Right atrium auricular region (tissue), 2 donors: Measurements from ENCODE around the gene PLPP7. TPM values are rescaled to one million over a fixed set of nuclear protein-coding genes. Genes with fewer than 3 reads are reported as not detected.
A peak's percentile ranks its signal among the peaks of the same experiment; 100 is the strongest.

ENCODE experiments used
- DNase-seq: peaks from one replicate; pipeline ENCODE4 v3.0.0-alpha.2; 2019; ENCODE audit warnings: low spot score
- H3K27ac ChIP-seq, 2 donors: fragments of 200-600 bp; sonication (generic); 1 replicate in 1 of 2; 2 replicates in 1 of 2; pipeline ENCODE4 v1.5.1; 2016 to 2019
- H3K27me3 ChIP-seq, 2 donors: fragments of 200-600 bp; sonication (generic); one replicate each; pipeline versions ENCODE4 v1.5.1 to v1.6.0; 2017 to 2019
- H3K36me3 ChIP-seq: fragments of 200-600 bp; sonication (generic); one replicate; pipeline ENCODE4 v1.5.1; 2016
- H3K4me1 ChIP-seq, 2 donors: fragments of 200-600 bp; sonication (generic); one replicate each; pipeline versions ENCODE4 v1.5.1 to v1.6.0; 2017 to 2019
- H3K4me3 ChIP-seq, 2 donors: fragments of 200-600 bp; sonication (generic); 1 replicate in 1 of 2; 2 replicates in 1 of 2; pipeline ENCODE4 v1.5.1; 2017 to 2019; ENCODE audit warnings: mild to moderate bottlenecking in 1 of 2, moderate library complexity in 1 of 2
- H3K9me3 ChIP-seq, 2 donors: fragments of 200-600 bp; sonication (generic); one replicate each; pipeline ENCODE4 v1.5.1; 2019
- total RNA-seq, 2 donors: library from RNA; depleted of rRNA; stranded (reverse); fragments of >200 nt; gene quantifications; one replicate each; pipeline ENCODE4 v1.1.0, GENCODE V29; 2016
- TF ChIP-seq, protein P1 (sequence below), 2 donors: fragments of 200-600 bp; sonication (generic); IDR thresholded peaks; one replicate each; pipeline ENCODE4 v1.5.1; 2019; ENCODE audit warnings: antibody characterized with exemption in 2 of 2

PLPP7 gene
- total RNA-seq, 2 donors from 2014 or later = 124 to 216 TPM

DNA sequence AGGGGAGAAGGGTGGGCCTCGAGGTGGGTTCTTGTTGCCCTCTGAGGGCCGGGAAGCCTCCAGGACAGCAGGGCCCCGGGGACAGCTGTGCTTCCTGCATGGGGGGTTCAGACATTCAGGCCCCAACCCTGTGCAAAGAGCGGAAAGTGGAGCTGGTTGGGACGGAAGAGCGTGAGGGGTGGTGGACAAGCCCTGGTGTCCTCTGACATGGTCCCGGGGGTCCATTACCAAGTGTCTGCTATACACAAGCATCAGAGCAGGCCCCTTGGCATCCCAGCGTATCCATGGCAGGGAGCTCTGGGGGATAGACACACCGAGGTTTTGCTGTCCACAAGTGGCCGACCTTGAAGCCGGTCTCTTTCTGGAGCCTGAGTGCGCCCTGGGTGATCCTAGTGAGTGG lies 9.3 kb downstream of the PLPP7 start:
- Histone ChIP-seq H3K4me3 (no peak overlapping the region), H3K27me3 (no peaks in the 10 kb centered on the region), H3K36me3 (peaks cover 10% of the 10 kb centered on the region), H3K4me1 (peaks cover 0 to 56% of the 10 kb centered on the region in 2 donors), H3K9me3 (no peaks in the 10 kb centered on the region), H3K27ac (peak overlapping the region; percentile 87 to 93)
- no peak for DNase-seq
- TF ChIP-seq, protein P1, sequence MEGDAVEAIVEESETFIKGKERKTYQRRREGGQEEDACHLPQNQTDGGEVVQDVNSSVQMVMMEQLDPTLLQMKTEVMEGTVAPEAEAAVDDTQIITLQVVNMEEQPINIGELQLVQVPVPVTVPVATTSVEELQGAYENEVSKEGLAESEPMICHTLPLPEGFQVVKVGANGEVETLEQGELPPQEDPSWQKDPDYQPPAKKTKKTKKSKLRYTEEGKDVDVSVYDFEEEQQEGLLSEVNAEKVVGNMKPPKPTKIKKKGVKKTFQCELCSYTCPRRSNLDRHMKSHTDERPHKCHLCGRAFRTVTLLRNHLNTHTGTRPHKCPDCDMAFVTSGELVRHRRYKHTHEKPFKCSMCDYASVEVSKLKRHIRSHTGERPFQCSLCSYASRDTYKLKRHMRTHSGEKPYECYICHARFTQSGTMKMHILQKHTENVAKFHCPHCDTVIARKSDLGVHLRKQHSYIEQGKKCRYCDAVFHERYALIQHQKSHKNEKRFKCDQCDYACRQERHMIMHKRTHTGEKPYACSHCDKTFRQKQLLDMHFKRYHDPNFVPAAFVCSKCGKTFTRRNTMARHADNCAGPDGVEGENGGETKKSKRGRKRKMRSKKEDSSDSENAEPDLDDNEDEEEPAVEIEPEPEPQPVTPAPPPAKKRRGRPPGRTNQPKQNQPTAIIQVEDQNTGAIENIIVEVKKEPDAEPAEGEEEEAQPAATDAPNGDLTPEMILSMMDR (IDR thresholded peaks at IDR 0.05) = no peak

- Histone ChIP-seq H3K9me3 (no peaks in the 10 kb centered on the region), H3K27me3 (no peaks in the 10 kb centered on the region), H3K36me3 (peaks cover 10% of the 10 kb centered on the region), H3K27ac (peak overlapping the region; percentile 87 to 93), H3K4me1 (peaks cover 0 to 54% of the 10 kb centered on the region in 2 donors), H3K4me3 (no peak overlapping the region)
- TF ChIP-seq, protein P1 (IDR thresholded peaks at IDR 0.05) = no peak
- no peak for DNase-seq
Observed at GRCh38 chr9:131299346-131299960, 9.9 kb downstream of the PLPP7 start.

DNA sequence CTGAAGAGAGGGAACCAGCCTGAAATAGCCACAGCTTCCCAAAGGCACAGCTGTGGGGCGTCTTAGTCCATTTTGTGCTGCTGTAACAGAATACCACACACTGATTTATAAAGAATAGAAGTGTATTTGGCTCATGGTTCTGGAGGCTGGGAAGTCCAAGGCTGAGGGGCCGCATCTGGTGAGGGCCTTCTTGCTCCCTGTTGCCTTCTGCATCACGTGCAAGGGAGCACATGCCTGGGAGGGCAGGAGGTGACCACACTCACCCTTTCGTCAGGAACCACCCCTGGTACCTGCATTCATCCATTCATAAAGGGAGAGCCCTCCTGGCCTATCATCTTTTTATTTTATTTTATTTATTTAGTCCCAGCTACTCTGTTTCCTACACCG lies 10.4 kb downstream of the PLPP7 start:
- Histone ChIP-seq H3K36me3 (peaks cover 10% of the 10 kb centered on the region), H3K9me3 (no peaks in the 10 kb centered on the region), H3K4me1 (peaks cover 0 to 54% of the 10 kb centered on the region in 2 donors), H3K27ac (peak overlapping the region; percentile 87 to 93), H3K27me3 (no peaks in the 10 kb centered on the region), H3K4me3 (no peak overlapping the region)
- TF ChIP-seq, protein P1 (IDR thresholded peaks at IDR 0.05) = no peak
- no peak for DNase-seq

DNA sequence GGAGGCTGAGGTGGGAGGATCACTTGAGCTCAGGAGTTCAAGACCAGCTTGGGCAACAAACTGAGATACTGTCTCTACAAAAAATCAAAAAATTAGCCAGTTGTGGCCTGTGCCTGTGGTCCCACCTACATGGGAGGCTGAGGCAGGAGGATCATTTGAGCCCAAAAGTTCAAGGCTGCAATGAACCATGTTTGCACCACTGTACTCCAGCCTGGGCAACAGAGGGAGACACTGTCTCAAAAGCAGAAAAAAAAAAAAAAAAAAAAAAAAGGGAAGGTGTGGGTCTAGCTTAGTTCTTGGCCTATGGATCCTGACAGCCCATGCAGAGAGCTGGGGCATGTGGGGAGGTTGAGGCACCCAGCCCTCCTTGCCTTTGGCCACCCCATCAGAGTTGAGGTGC lies 10.9 kb downstream of the PLPP7 start:
- no peaks in the 10 kb centered on the region for H3K27me3 ChIP-seq
- H3K4me1 ChIP-seq = peaks cover 0 to 54% of the 10 kb centered on the region in 2 donors
- no peaks in the 10 kb centered on the region for H3K9me3 ChIP-seq
- H3K27ac ChIP-seq = peak overlapping the region; percentile 87 to 93
- no peak overlapping the region for H3K4me3 ChIP-seq
- DNase-seq = no peak
- H3K36me3 ChIP-seq = peaks cover 8% of the 10 kb centered on the region
- TF ChIP-seq, protein P1 (IDR thresholded peaks at IDR 0.05) = no peak

- H3K4me1 ChIP-seq = peaks cover 0 to 38% of the 10 kb centered on the region in 2 donors
- no peaks in the 10 kb centered on the region for H3K9me3 ChIP-seq
- H3K27me3 ChIP-seq = no peaks in the 10 kb centered on the region
- H3K36me3 ChIP-seq = no peaks in the 10 kb centered on the region
- H3K4me3 ChIP-seq = no peak overlapping the region
- no peak for DNase-seq
- peak overlapping the region; percentile 87 to 93 for H3K27ac ChIP-seq
- TF ChIP-seq, protein P1 (IDR thresholded peaks at IDR 0.05) = no peak
Observed at GRCh38 chr9:131302244-131303075, 12.9 kb downstream of the PLPP7 start.
